Ascending aorta (tissue), 2 donors: Measurements from ENCODE around the gene TNRC6B. TPM values are rescaled to one million over a fixed set of nuclear protein-coding genes. Genes with fewer than 3 reads are reported as not detected.
A peak's percentile ranks its signal among the peaks of the same experiment; 100 is the strongest.
"Not testable (repeated sequence)": the region's sequence is repeated elsewhere in the genome, so short reads cannot be mapped to it uniquely, and the experiment has no call there.

ENCODE experiments used
- DNase-seq, 2 donors: peaks; one replicate each; pipeline ENCODE4 v3.0.0-alpha.2; 2019; ENCODE audit warnings: low spot score in 2 of 2
- H3K27ac ChIP-seq, 2 donors: fragments of 200-600 bp; sonication (generic); one replicate each; pipeline ENCODE4 v1.5.1; 2016 to 2017; ENCODE audit warnings: mild to moderate bottlenecking in 1 of 2
- H3K27me3 ChIP-seq: fragments of 200-600 bp; sonication (generic); one replicate; pipeline ENCODE4 v1.5.1; 2017
- H3K36me3 ChIP-seq, 2 donors: fragments of 200-600 bp; sonication (generic); one replicate each; pipeline ENCODE4 v1.5.1; 2016
- H3K4me1 ChIP-seq, 2 donors: fragments of 200-600 bp; sonication (generic); one replicate each; pipeline ENCODE4 v1.5.1; 2016 to 2017; ENCODE audit warnings: mild to moderate bottlenecking in 1 of 2
- H3K4me3 ChIP-seq, 2 donors: fragments of 200-600 bp; sonication (generic); one replicate each; pipeline ENCODE4 v1.5.1; 2016 to 2017; ENCODE audit warnings: mild to moderate bottlenecking in 1 of 2
- H3K9me3 ChIP-seq, 2 donors: fragments of 200-600 bp; sonication (generic); one replicate each; pipeline ENCODE4 v1.5.1; 2016
- intact Hi-C: fragments of 100-400 bp; cut with DNase I; formaldehyde crosslinking; loops from one replicate; pipeline ENCODE4 v1.15.1; 2023
- total RNA-seq: library from RNA; depleted of rRNA; stranded (reverse); fragments of >200 nt; gene quantifications from one replicate; pipeline ENCODE4 v1.1.0, GENCODE V29; 2016
- TF ChIP-seq, protein P1 (sequence below), 3 experiments: fragments of 200-600 bp in 2 of 3; fragments of 450-650 bp in 1 of 3; sonication (generic) in 2 of 3; IDR thresholded peaks; one replicate each; pipeline ENCODE4 v1.5.1; 2016 to 2019; ENCODE audit warnings: antibody characterized with exemption in 3 of 3, mild to moderate bottlenecking in 1 of 3, moderate library complexity in 1 of 3

Gene TNRC6B
- total RNA-seq, 1 donor from 2014 or later = 22.4 TPM

DNA sequence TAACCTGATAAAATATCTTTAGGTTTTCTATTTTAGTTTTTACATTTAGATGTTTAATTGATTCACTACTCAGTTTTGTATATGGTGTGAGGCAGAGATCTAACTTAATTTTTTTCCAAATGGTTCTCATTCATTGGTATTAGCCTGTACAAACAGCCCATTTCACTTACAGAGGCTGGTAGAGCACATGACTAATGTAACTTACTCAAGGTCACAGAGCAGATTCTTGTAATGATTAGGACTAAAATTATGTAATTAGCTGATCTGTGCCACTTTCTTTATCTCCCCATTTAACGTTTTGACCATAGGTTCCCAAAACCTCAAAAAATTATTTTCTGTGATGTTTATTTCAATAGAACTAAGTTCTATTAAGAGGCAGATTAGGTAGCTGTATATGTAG is 16.5 kb upstream of the TNRC6B start:
- Histone ChIP-seq H3K27me3 (no peaks in the 10 kb centered on the region), H3K4me1 (peaks cover 4 to 18% of the 10 kb centered on the region in 2 donors), H3K36me3 (no peaks in the 10 kb centered on the region), H3K27ac (no peak overlapping the region), H3K4me3 (no peak overlapping the region), H3K9me3 (no peaks in the 10 kb centered on the region)
- intact Hi-C loops = no loop called here
- no peak for DNase-seq
- TF ChIP-seq, protein P1, sequence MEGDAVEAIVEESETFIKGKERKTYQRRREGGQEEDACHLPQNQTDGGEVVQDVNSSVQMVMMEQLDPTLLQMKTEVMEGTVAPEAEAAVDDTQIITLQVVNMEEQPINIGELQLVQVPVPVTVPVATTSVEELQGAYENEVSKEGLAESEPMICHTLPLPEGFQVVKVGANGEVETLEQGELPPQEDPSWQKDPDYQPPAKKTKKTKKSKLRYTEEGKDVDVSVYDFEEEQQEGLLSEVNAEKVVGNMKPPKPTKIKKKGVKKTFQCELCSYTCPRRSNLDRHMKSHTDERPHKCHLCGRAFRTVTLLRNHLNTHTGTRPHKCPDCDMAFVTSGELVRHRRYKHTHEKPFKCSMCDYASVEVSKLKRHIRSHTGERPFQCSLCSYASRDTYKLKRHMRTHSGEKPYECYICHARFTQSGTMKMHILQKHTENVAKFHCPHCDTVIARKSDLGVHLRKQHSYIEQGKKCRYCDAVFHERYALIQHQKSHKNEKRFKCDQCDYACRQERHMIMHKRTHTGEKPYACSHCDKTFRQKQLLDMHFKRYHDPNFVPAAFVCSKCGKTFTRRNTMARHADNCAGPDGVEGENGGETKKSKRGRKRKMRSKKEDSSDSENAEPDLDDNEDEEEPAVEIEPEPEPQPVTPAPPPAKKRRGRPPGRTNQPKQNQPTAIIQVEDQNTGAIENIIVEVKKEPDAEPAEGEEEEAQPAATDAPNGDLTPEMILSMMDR (IDR thresholded peaks at IDR 0.05) = no peak

DNA sequence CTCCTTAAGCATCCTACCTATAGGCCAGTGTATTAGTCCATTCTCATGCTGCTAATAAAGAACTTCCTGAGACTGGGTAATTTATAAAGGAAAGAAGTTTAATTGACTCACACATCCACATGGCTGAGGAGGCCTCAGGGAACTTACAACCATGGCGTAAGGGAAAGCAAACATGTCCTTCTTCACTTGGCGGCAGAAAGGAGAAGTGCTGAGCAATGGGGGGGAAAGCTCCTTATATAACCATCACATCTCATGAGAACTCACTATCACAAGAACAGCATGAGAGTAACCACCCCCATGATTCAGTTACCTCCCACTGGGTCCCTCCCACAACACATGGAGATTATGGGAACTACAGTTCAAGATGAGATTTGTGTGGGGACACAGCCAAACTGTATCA is 12.2 kb upstream of the TNRC6B start:
- H3K27me3 ChIP-seq, H3K4me1 ChIP-seq, intact Hi-C loops, H3K27ac ChIP-seq, H3K4me3 ChIP-seq, H3K9me3 ChIP-seq, DNase-seq, H3K36me3 ChIP-seq: not testable (repeated sequence)

DNA sequence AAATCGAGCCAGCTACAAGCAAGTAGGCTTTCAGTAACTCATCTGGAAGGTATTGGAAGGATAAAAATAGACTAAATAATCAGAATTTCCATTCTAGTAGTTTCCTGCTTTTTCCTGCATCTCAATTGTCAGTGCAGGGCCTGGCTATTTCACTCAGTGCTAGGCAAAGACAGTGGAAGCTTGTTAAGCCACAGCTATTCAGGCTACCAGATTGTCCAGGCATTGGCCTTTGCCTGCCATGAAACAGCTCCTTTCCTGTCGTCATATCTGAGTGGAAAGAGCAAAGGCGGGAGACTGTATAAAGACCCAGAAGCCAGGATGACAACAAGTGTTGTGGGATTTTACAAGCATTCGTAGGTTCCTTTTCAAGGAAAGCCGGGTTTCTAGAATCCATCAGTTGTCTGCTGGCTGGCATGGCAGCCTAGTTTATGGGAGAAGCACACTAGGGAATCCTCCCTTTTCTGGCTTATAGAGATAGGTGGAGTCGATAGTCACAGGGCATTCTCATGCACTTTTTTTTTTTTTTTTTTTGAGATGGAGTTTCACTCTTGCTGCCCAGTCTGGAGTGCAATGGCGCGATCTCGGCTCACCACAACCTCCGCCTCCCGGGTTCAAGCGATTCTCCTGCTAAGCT is 2.0 kb upstream of the TNRC6B start:
- DNase-seq = no peak
- TF ChIP-seq, protein P1 (IDR thresholded peaks at IDR 0.05) = no peak
- no peaks in the 10 kb centered on the region for H3K27me3 ChIP-seq
- no peaks in the 10 kb centered on the region for H3K9me3 ChIP-seq
- H3K4me1 ChIP-seq = peaks cover 7 to 30% of the 10 kb centered on the region in 2 donors
- no peak overlapping the region for H3K4me3 ChIP-seq
- H3K27ac ChIP-seq = peak overlapping the region; percentile 75 to 82
- intact Hi-C loops = loop anchor here (5.0 kb wide), 4 partner anchors 47 to 643 kb away; partner anchors contain the start of genes ADSL and RPS19BP1
- H3K36me3 ChIP-seq = no peaks in the 10 kb centered on the region

DNA sequence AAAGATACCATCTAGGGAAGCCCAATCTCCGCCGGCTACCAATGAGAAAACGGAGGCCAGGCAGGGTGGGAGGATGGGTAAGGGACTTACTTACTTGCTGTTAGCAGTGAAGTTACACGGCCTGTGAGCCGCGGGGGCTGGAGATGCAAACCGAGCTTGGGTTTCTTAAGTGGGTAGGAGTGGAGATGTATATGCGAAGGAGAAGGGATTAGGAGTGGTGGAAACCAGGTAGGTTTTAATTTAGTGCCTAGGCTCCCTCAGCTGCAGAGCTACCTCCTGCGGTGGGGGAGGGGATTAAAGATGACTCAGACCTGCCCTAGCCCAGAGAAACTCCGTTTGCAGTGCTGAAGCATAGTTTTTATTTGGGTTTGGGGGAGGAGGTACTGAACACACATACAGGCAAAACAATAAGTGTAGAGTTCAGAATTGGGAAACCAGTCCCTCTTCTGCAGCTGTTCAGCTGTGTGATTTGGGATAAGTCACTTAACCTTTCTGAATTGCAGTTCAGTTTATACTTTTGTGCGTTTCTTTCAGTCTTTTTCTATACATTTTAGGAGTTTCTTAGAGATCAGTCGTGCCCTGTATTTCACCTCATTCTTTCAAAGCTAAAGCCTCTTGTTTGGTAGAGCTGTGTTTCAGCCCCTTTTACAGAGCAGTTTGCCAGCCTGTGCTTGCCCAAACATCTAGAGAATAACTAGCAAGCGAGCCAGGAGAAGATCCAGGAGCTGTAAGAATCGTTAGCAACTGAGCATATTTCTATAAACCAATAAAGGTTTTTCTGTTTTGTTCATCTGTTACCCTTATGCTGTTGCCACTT is 596 bp upstream of the TNRC6B start:
- TF ChIP-seq, protein P1 (IDR thresholded peaks at IDR 0.05) = no peak
- no peaks in the 10 kb centered on the region for H3K36me3 ChIP-seq
- DNase-seq = peak in 1 of 2 donors; percentile 76
- H3K9me3 ChIP-seq = no peaks in the 10 kb centered on the region
- H3K4me1 ChIP-seq = peaks cover 7 to 35% of the 10 kb centered on the region in 2 donors
- H3K27me3 ChIP-seq = no peaks in the 10 kb centered on the region
- intact Hi-C loops = loop anchor here (1.0 to 5.0 kb wide), 5 partner anchors 45 to 645 kb away; partner anchors contain the start of genes ADSL and RPS19BP1
- peak overlapping the region; percentile 75 to 82 for H3K27ac ChIP-seq
- peak overlapping the region; percentile 65 to 67 for H3K4me3 ChIP-seq

DNA sequence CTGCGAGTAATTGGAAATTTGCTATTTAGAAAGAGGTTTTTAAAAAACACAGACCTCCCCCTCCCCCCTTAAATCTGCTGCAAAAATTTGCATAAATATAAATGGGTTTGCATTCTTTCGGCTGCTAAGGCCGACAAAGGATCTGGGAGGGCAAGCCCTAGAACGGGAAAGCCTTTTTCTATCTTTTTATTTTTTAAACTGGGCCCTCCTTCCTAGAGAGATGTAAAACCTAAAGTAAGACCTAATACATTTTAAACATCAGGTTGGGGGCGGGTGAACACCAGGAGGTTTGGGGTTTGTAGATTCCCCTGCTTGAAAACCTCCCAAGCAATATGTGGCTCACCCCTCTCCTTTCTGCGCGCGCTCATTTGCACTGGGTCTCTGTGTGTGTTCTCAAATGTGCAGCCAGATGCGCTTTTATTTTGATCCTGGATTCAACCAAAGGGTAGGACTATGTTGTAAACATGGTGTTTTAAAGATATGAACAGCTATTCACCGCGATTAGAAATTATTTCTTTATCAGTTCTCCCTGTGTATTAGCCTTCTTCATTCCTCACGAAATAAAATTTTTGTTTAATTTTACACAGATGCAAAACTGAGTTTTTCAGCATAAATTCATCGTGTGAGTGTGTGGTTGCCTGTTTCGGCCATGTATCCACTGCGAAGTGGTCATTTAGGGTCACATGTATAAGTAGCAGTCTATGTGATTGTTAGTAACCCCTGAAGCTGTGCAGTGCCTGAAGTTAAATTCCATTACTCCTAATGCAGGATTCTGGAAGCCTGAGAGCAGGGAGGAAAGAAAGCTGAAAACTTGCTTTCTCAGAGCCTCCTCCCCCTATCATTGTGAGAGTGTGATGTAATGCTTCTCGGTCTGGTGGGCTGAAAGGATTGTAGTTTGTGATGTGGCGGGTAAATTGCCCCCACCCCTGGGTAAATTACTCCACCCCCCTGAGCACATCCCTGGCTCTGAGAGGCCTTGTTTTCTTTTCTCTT is 988 bp downstream of the TNRC6B start:
- TF ChIP-seq, protein P1 (IDR thresholded peaks at IDR 0.05) = no peak
- no peak for DNase-seq
- peak overlapping the region; percentile 56 to 82 for H3K27ac ChIP-seq
- no peaks in the 10 kb centered on the region for H3K9me3 ChIP-seq
- H3K36me3 ChIP-seq = no peaks in the 10 kb centered on the region
- H3K4me1 ChIP-seq = peaks cover 7 to 40% of the 10 kb centered on the region in 2 donors
- no peaks in the 10 kb centered on the region for H3K27me3 ChIP-seq
- H3K4me3 ChIP-seq = peak overlapping the region; percentile 65 to 67
- intact Hi-C loops = loop anchor here (2.0 to 5.0 kb wide), 6 partner anchors 18 to 646 kb away; partner anchors contain the start of genes ADSL and RPS19BP1
